Fibroblast of skin of right biceps (primary cell): ENCODE measurements around the gene SAA4.

Source experiments
- DNase-seq: peaks from one replicate; pipeline ENCODE4 v3.0.0-alpha.2; 2013

The SAA4 gene

DNA sequence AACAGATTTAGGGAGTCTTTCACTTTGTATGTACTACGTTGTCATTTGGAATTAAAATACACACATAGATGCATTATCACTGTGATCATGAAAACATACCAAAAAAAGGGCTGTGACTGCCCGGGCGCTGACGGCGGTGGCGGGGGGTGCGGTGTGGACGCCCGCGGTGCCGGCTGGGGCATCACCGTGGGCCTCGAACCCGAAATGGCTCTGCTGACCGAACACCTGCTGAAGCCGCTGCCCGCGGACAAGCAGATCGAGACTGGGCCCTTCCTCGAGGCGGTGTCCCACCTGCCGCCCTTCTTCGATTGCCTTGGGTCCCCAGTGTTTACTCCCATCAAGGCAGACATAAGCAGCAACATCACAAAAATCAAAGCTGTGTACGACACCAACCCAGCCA, 47.8 kb downstream of the SAA4 start:
- no peak for DNase-seq
